ENCODE data around the gene MID1IP1. TPM values are rescaled to one million over a fixed set of nuclear protein-coding genes. Genes with fewer than 3 reads are reported as not detected.

MID1IP1 gene
- total and polyA plus RNA-seq, 8 donors: 14.8 to 74.2 (median 20.7) TPM

DNA sequence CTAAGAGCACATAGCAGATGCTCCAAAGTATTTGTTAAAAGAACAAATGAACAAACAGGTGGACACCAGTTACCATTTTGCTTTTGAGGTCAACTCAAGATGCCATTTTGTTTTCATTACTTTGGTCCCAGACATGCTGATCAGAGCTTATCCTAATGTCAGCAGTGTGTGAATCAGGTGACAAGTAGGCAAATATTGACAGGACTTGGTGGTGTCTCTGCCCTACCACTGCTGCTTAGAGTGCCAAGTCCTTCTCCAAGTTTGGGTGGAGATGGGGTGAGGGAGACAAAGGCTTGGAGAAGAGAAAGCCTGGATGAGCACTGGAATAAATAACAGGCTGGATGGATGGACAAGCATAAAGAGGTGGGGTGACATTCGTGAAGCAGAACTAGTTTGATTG, 38.7 kb downstream of the MID1IP1 start:
- intact Hi-C loops (cut with DNase I): no loop called here
- DNase-seq (no peak), ATAC-seq (no peak)
- H3K4me3 ChIP-seq: no peak overlapping the region
- H3K27me3 ChIP-seq: no peaks in the 10 kb centered on the region
- TF ChIP-seq, protein P1, sequence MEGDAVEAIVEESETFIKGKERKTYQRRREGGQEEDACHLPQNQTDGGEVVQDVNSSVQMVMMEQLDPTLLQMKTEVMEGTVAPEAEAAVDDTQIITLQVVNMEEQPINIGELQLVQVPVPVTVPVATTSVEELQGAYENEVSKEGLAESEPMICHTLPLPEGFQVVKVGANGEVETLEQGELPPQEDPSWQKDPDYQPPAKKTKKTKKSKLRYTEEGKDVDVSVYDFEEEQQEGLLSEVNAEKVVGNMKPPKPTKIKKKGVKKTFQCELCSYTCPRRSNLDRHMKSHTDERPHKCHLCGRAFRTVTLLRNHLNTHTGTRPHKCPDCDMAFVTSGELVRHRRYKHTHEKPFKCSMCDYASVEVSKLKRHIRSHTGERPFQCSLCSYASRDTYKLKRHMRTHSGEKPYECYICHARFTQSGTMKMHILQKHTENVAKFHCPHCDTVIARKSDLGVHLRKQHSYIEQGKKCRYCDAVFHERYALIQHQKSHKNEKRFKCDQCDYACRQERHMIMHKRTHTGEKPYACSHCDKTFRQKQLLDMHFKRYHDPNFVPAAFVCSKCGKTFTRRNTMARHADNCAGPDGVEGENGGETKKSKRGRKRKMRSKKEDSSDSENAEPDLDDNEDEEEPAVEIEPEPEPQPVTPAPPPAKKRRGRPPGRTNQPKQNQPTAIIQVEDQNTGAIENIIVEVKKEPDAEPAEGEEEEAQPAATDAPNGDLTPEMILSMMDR (IDR thresholded peaks at IDR 0.05): no peak
- H3K9me3 ChIP-seq: no peaks in the 10 kb centered on the region
- no peaks in the 10 kb centered on the region for H3K4me1 ChIP-seq
- H3K27ac ChIP-seq: no peak overlapping the region
- H3K36me3 ChIP-seq: no peaks in the 10 kb centered on the region

DNA sequence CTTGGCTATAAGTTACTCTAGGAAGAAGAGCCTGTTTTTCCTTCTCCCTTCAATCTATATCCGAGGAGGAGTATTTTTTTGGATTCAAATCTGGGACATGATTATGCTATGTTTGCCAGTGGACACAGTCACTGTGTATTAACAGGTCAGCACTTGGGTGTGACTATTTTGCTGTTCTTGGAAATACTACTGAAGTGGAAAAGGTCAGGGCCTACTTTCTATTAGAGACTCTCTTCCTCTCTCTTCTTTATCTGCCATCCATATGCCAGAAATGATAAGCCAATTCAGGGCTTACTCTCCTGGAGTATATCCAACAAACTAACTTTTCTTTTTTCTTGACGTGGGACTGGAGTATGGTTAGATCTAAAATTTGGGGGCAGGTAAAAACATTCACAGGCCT, 40.5 kb downstream of the MID1IP1 start:
- H3K27me3 ChIP-seq: no peaks in the 10 kb centered on the region
- no peaks in the 10 kb centered on the region for H3K4me1 ChIP-seq
- no peak overlapping the region for H3K4me3 ChIP-seq
- H3K9me3 ChIP-seq: no peaks in the 10 kb centered on the region
- DNase-seq (no peak), ATAC-seq (no peak)
- intact Hi-C loops (cut with DNase I): no loop called here
- TF ChIP-seq, protein P1 (IDR thresholded peaks at IDR 0.05): no peak
- H3K27ac ChIP-seq: no peak overlapping the region
- no peaks in the 10 kb centered on the region for H3K36me3 ChIP-seq

DNA sequence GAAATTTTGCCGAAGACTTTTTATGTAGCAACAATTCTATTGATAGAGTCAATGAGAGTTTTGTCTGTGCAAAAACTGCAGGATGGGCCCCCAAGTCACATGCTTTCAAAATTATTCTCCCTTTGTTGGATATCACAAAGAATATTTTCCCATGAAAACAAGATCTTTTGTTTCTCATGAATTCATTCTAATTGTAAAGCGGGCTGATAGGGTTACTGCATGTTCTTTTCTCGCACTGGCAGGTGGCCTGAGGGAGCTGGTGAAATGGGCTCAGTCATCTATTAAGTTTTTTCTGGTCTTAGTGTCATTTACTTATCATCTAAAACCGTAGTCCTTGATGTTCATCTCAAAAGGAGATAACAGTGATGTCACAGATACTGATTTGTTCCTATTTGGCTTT, 44.2 kb downstream of the MID1IP1 start:
- TF ChIP-seq, protein P1 (IDR thresholded peaks at IDR 0.05): no peak

DNA sequence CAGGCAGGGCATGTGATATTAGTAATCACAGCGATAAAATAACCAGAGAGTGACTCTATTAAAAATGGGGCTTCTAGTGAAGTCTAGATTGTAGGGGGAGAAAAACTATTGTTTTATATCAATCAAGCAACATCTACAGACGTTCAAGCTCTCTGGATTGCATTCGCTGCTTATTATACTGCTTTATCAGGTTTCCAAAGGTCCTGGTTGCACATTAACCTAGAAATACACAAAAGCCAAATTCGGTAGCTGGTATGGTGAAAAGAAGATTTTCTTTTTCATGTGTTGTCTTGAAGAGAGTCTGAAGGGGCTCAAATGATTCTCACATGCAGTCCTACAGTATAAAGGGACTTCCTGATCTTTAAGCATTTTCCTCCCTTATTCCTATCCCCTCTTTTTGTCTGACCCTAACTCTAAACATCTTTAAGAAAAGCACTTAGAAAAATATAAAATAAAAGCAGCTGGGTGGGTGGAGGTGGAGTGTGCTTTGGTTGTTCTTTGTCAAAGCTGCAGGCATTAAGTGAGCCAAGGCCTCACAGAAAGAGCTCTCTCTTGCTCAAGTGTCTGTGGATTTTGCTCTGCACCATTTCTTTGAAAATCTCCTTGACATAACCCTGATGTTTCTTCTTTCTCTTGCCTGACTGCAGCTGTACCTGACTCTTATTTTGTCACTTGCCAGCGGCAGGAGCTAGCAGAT, 46.1 kb downstream of the MID1IP1 start:
- ATAC-seq: no peak
- H3K36me3 ChIP-seq: no peaks in the 10 kb centered on the region
- no peak overlapping the region for H3K4me3 ChIP-seq
- intact Hi-C loops (cut with DNase I): no loop called here
- no peak overlapping the region for H3K27ac ChIP-seq
- no peaks in the 10 kb centered on the region for H3K4me1 ChIP-seq
- no peaks in the 10 kb centered on the region for H3K27me3 ChIP-seq
- H3K9me3 ChIP-seq: no peaks in the 10 kb centered on the region
- TF ChIP-seq, protein P1 (IDR thresholded peaks at IDR 0.05): no peak
- DNase-seq: no peak

More for the DNA sequence above, 44.2 kb downstream of the MID1IP1 start:
- ATAC-seq (no peak), DNase-seq (no peak)
- H3K27ac ChIP-seq: no peak overlapping the region
- no peak overlapping the region for H3K4me3 ChIP-seq
- no peaks in the 10 kb centered on the region for H3K9me3 ChIP-seq
- H3K36me3 ChIP-seq: no peaks in the 10 kb centered on the region
- H3K4me1 ChIP-seq: no peaks in the 10 kb centered on the region
- no peaks in the 10 kb centered on the region for H3K27me3 ChIP-seq
- intact Hi-C loops (cut with DNase I): no loop called here

- no peaks in the 10 kb centered on the region for H3K27me3 ChIP-seq
- H3K4me3 ChIP-seq: no peak overlapping the region
- H3K4me1 ChIP-seq: no peaks in the 10 kb centered on the region
- no peaks in the 10 kb centered on the region for H3K9me3 ChIP-seq
- ATAC-seq: no peak
- intact Hi-C loops (cut with DNase I): no loop called here
- TF ChIP-seq, protein P1 (IDR thresholded peaks at IDR 0.05): no peak
- H3K27ac ChIP-seq: no peak overlapping the region
- H3K36me3 ChIP-seq: no peaks in the 10 kb centered on the region
- no peak for DNase-seq
These were observed 46.6 kb downstream of the MID1IP1 start for GRCh38 chrX:38847903-38848230.

All from left lung (tissue), 10 donors.